Keratinocyte (primary cell): ENCODE measurements around the gene MAPKBP1. TPM values are rescaled to one million over a fixed set of nuclear protein-coding genes. Genes with fewer than 3 reads are reported as not detected.
A peak's percentile ranks its signal among the peaks of the same experiment; 100 is the strongest.

Experiments
- DNase-seq: peaks from one replicate; pipeline ENCODE4 v3.0.0-alpha.2; 2011; ENCODE audit warnings: low read depth, missing footprints, low spot score
- FAIRE-seq: peaks from 2 replicates; lab custom pipeline; 2011; peaks lifted over from hg19 to GRCh38; lab: Jason Lieb, UNC
- H2AFZ ChIP-seq: 2 replicates; pipeline ENCODE4 v1.6.0; 2012; ENCODE audit warnings: low read length, control low read depth, inconsistent platforms; ENCODE audit not compliant: control insufficient read depth
- H3K27ac ChIP-seq: 2 replicates; pipeline ENCODE4 v1.5.1; 2011; ENCODE audit warnings: low read length; ENCODE audit not compliant: control insufficient read depth, insufficient read depth
- H3K27me3 ChIP-seq: 3 replicates; pipeline ENCODE4 v1.6.0; 2011; ENCODE audit warnings: low read length; ENCODE audit not compliant: control insufficient read depth, insufficient read depth; ENCODE audit errors: extremely low read depth
- H3K36me3 ChIP-seq, 2 experiments: 2 replicates in 1 of 2; 3 replicates in 1 of 2; pipeline ENCODE4 v1.5.1; 2011; ENCODE audit warnings: low read length in 2 of 2, mild to moderate bottlenecking in 1 of 2; ENCODE audit not compliant: control insufficient read depth in 2 of 2, insufficient read depth in 2 of 2; ENCODE audit errors: extremely low read depth in 1 of 2
- H3K4me1 ChIP-seq: 3 replicates; pipeline ENCODE4 v1.5.1; 2011; ENCODE audit warnings: low read length; ENCODE audit not compliant: control insufficient read depth, insufficient read depth; ENCODE audit errors: extremely low read depth
- H3K4me2 ChIP-seq: 3 replicates; pipeline ENCODE4 v1.6.0; 2011; ENCODE audit warnings: low read depth, low read length; ENCODE audit not compliant: control insufficient read depth, insufficient read depth; ENCODE audit errors: extremely low read depth
- H3K4me3 ChIP-seq, 3 experiments: fragments of 200-600 bp in 1 of 3; sonication (generic) in 1 of 3; 2 replicates in 2 of 3; 3 replicates in 1 of 3; pipeline ENCODE4 v1.5.1; 2011 to 2016; ENCODE audit warnings: low read length in 3 of 3, mild to moderate bottlenecking in 3 of 3, control low read depth in 2 of 3, inconsistent platforms in 1 of 3, low read depth in 1 of 3, mixed read lengths in 1 of 3, mixed run types in 1 of 3, moderate library complexity in 1 of 3; ENCODE audit not compliant: control insufficient read depth in 2 of 3, insufficient read depth in 2 of 3; ENCODE audit errors: extremely low read depth in 1 of 3
- H3K79me2 ChIP-seq: 2 replicates; pipeline ENCODE4 v1.6.0; 2012; ENCODE audit warnings: low read length; ENCODE audit not compliant: control insufficient read depth, insufficient read depth
- H3K9ac ChIP-seq: 3 replicates; pipeline ENCODE4 v1.6.0; 2011; ENCODE audit warnings: low read length; ENCODE audit not compliant: control insufficient read depth, insufficient read depth; ENCODE audit errors: extremely low read depth
- H3K9me1 ChIP-seq: 3 replicates; pipeline ENCODE4 v1.6.0; 2011; ENCODE audit warnings: low read length; ENCODE audit not compliant: control insufficient read depth, insufficient read depth; ENCODE audit errors: extremely low read depth
- H3K9me3 ChIP-seq: 2 replicates; pipeline ENCODE4 v1.5.1; 2012; ENCODE audit warnings: low read depth, low read length; ENCODE audit not compliant: control insufficient read depth
- H4K20me1 ChIP-seq: 3 replicates; pipeline ENCODE4 v1.6.0; 2011; ENCODE audit warnings: low read length; ENCODE audit not compliant: control insufficient read depth, insufficient read depth; ENCODE audit errors: extremely low read depth
- EZH2 ChIP-seq: IDR thresholded peaks from one replicate; pipeline ENCODE4 v1.6.1; 2012; ENCODE audit warnings: inconsistent platforms, mild to moderate bottlenecking, low read length, moderate library complexity
- dilution Hi-C: fragments of 300-500 bp; cut with MboI; formaldehyde crosslinking; loops from one replicate; pipeline ENCODE4 v1.7.0; 2020; ENCODE audit warnings: low sequenced_read_pairs; ENCODE audit not compliant: extremely low pct_ligation_motif_present
- polyA plus RNA-seq, 5 experiments: library from polyadenylated mRNA; depleted of rRNA in 3 of 5; stranded (reverse) in 3 of 5; stranded (forward) in 1 of 5; unstranded in 1 of 5; fragments of >200 nt; gene quantifications; 1 replicate in 1 of 5; 2 replicates in 3 of 5; 3 replicates in 1 of 5; pipeline versions ENCODE4 v1.2.1 to v1.2.3, GENCODE V29; 2011 to 2012; ENCODE audit warnings: missing spikeins in 2 of 5, low read depth in 1 of 5, low replicate concordance in 1 of 5
- TF ChIP-seq, protein P1 (sequence below), 3 experiments: IDR thresholded peaks in 1 of 3; conservative IDR thresholded peaks in 1 of 3; optimal IDR thresholded peaks in 1 of 3; 2 replicates in 2 of 3; 3 replicates in 1 of 3; pipeline versions ENCODE3 to v1.5.1; 2011; ENCODE audit warnings: low read length in 3 of 3, mild to moderate bottlenecking in 3 of 3, moderate library complexity in 2 of 3, control low read depth in 1 of 3, inconsistent platforms in 1 of 3; ENCODE audit not compliant: insufficient read depth in 2 of 3; ENCODE audit errors: extremely low read depth in 1 of 3

Gene MAPKBP1
- polyA plus RNA-seq, 1 donor (not counting 4 experiments of a cell fraction or from before 2014, with no cell fraction given): 18.3 TPM

DNA sequence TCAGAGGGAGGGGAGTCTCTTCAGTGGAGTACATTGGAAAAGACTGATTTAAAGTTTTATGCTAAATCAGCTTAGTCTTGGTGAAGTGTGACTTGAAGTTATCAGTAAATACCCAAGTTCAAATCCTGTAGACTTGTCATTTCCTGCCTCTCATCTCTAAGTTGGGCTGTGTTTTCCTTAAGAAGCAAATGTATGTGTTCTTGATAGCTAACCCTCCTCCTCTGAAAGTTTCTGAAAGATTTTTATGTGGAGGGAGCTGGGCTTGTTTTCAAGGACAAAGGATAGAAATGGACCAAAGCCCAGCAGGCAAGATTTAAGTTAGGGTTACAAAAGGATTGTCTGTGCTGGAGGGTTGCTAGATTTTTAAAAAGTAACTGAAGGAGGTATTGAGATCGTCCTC lies 4.2 kb downstream of the MAPKBP1 start:
- peak overlapping the region; percentile 84 for H3K9ac ChIP-seq
- H3K4me2 ChIP-seq: peak overlapping the region; percentile 86
- H3K27me3 ChIP-seq: no peaks in the 10 kb centered on the region
- DNase-seq (no peak), FAIRE-seq (no peak)
- peaks cover 82% of the 10 kb centered on the region for H3K79me2 ChIP-seq
- H3K9me1 ChIP-seq: no peaks in the 10 kb centered on the region
- peak overlapping the region; percentile 95 for H3K27ac ChIP-seq
- H2AFZ ChIP-seq: no peak overlapping the region
- H3K36me3 ChIP-seq: peaks cover 0 to 5% of the 10 kb centered on the region in 2 experiments
- peak overlapping the region; percentile 15 to 76 (median 72) for H3K4me3 ChIP-seq
- peaks cover 65% of the 10 kb centered on the region for H3K4me1 ChIP-seq
- no peaks in the 10 kb centered on the region for H3K9me3 ChIP-seq
- dilution Hi-C loops: no loop called here
- H4K20me1 ChIP-seq: no peaks in the 10 kb centered on the region
- TF ChIP-seq EZH2: no peak
- TF ChIP-seq, protein P1, sequence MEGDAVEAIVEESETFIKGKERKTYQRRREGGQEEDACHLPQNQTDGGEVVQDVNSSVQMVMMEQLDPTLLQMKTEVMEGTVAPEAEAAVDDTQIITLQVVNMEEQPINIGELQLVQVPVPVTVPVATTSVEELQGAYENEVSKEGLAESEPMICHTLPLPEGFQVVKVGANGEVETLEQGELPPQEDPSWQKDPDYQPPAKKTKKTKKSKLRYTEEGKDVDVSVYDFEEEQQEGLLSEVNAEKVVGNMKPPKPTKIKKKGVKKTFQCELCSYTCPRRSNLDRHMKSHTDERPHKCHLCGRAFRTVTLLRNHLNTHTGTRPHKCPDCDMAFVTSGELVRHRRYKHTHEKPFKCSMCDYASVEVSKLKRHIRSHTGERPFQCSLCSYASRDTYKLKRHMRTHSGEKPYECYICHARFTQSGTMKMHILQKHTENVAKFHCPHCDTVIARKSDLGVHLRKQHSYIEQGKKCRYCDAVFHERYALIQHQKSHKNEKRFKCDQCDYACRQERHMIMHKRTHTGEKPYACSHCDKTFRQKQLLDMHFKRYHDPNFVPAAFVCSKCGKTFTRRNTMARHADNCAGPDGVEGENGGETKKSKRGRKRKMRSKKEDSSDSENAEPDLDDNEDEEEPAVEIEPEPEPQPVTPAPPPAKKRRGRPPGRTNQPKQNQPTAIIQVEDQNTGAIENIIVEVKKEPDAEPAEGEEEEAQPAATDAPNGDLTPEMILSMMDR (optimal IDR thresholded peaks at IDR 0.05 in 1 of 3, IDR thresholded peaks at IDR 0.05 in 1 of 3, conservative IDR thresholded peaks at IDR 0.05 in 1 of 3; ENCODE audit: extremely low read depth in 1 of 3, insufficient read depth in 2 of 3, low read length in 3 of 3): no peak

DNA sequence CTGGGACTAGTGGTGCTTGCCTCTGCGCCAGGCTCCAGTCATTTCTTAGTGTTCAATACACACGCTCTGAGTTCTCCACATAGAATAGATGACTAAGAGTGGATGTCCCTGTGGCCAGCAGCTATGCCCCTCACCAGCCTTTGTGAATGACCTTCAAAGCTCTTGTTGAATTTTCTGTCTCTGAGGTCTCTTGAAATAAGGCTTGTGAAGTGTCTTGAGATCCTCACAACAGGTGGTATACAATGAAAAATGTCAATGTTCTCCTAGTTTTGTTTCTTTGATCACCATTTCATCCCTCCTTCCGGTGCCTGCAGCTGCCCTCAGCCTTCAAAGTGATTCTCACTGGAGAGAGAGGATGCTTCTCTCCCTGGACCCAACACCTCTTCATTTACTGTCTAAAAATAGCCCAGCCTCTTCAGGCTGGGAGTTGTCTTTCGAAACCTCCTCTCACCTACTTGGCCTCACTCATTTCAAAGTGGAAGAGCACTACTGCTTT lies 5.4 kb downstream of the MAPKBP1 start:
- no peak for TF ChIP-seq EZH2
- TF ChIP-seq, protein P1 (optimal IDR thresholded peaks at IDR 0.05 in 1 of 3, IDR thresholded peaks at IDR 0.05 in 1 of 3, conservative IDR thresholded peaks at IDR 0.05 in 1 of 3; ENCODE audit: extremely low read depth in 1 of 3, insufficient read depth in 2 of 3, low read length in 3 of 3): no peak
- Histone ChIP-seq H3K27me3 (no peaks in the 10 kb centered on the region), H2AFZ (no peak overlapping the region), H3K27ac (peak overlapping the region; percentile 63), H3K9me1 (no peaks in the 10 kb centered on the region), H3K9ac (peak overlapping the region; percentile 25), H4K20me1 (no peaks in the 10 kb centered on the region), H3K79me2 (peaks cover 92% of the 10 kb centered on the region), H3K4me3 (peak overlapping the region in 1 of 3 experiments; percentile 7), H3K4me2 (peak overlapping the region; percentile 30), H3K4me1 (peaks cover 66% of the 10 kb centered on the region), H3K9me3 (no peaks in the 10 kb centered on the region), H3K36me3 (peaks cover 0 to 5% of the 10 kb centered on the region in 2 experiments)
- DNase-seq: no peak
- FAIRE-seq: peak; percentile 55
- dilution Hi-C loops: no loop called here
